GM18858 (cell line): ENCODE data around the gene SLC6A17.

Source experiments
- ATAC-seq: cut with Tn5 transposase; IDR thresholded peaks from one replicate; pipeline ENCODE4 v1.9.1; 2021; ENCODE audit not compliant: unreplicated experiment

SLC6A17 gene

GRCh38 chr1:110172001-110172400 is 21.7 kb downstream of the SLC6A17 start:
- ATAC-seq: no peak

DNA sequence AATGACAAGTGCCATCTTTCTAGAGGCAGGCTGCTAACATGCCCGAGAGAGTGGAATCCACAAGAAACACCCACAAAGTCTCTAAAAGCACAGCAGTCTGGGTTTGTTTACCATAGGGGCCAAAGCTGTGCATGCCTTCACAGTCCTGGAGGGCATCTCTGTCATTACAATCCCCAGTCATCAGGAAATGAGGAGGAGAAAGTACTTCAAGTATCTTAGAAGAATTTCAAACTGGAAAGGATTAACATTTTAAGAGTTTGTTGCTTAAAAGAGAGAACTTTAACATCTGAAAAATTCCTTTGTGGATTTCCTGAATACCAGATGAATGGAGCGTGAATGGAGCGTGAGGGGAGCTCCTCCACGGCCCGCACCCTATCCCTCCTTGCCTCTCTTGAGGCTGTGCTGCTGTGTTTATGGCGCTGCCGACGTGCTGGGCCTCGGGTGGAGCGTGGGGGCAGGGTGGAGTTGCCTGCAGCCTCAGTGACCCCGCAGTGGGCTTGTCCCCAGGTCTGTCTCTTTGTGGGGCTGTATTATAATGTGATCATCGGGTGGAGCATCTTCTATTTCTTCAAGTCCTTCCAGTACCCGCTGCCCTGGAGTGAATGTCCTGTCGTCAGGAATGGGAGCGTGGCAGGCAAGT is 23.3 kb downstream of the SLC6A17 start:
- ATAC-seq: no peak

- no peak for ATAC-seq
These were observed 24.7 kb downstream of the SLC6A17 start for GRCh38 chr1:110174961-110175360.

- no peak for ATAC-seq
These were observed 26.1 kb downstream of the SLC6A17 start for GRCh38 chr1:110176299-110176956.

- ATAC-seq: no peak
These were observed 27.5 kb downstream of the SLC6A17 start for GRCh38 chr1:110177775-110178174.

GRCh38 chr1:110183642-110184167 is 33.4 kb downstream of the SLC6A17 start:
- no peak for ATAC-seq

DNA sequence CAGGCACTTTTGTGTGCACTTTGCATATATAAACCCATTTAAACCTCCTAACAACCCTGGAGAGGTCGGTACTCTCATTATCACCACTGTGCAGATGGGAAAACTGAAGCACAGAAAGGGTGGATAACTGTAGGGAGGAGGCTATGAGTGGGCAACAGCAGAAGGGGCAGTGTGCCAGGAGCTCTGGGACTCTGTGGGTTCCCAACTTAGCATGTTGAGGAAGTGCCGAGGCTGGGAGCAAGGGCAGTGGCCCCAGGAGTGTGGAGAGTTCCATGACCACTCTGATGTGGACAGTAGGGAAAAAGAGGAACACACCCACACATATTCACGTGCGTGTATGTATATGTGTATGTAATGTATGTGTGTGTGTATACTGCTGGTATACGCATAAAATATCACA is 34.2 kb downstream of the SLC6A17 start:
- ATAC-seq: no peak

GRCh38 chr1:110185181-110185580 is 34.9 kb downstream of the SLC6A17 start:
- no peak for ATAC-seq

DNA sequence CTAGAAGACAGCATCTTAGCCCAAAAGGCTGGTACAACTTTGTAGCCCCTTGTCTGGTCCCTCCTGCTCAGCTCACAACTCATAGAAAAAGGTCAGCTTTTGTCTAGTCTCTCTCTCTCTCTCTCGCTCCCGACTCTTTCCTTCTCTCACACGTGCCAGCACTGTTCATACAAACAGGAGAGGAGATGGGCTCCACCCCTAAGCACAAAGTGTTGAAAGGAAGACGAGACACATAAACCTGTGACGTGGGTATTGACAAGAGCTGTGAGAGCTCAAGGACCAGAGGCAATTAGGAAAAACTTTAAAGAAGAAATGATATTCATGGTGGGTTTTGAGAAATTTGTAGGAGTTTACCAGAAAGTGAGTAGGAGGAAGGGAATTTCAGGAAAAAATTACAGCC is 36.3 kb downstream of the SLC6A17 start:
- ATAC-seq: no peak

GRCh38 chr1:110187139-110187890 is 37.0 kb downstream of the SLC6A17 start:
- no peak for ATAC-seq

DNA sequence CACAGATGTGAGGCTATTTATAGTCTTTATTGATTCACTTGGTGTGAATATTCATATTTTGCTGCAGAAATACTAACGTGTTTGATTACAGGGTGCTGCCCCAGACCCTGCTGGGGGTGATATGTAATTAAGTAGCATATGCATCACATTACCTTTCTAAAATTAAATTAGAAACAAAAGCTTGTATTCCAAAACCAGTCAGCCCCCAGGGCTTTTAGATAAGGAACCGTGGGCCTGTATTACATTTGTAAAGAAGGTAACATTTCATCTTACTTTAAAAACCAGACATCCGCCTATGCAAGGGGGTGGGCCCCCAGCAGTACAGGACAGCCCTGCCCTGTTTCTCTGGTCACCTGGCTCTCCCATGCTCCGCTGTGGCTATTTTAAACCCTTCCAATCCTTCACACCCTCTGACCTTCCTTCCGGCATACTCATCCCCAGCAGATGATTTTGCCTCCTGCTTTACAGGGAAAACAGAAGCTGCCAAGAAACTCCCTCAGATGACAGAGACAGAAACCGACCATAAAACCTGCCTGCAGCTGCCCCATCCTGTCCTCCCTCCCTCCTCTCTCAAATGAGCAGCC is 37.8 kb downstream of the SLC6A17 start:
- no peak for ATAC-seq

GRCh38 chr1:110189181-110189580 is 38.9 kb downstream of the SLC6A17 start:
- no peak for ATAC-seq

DNA sequence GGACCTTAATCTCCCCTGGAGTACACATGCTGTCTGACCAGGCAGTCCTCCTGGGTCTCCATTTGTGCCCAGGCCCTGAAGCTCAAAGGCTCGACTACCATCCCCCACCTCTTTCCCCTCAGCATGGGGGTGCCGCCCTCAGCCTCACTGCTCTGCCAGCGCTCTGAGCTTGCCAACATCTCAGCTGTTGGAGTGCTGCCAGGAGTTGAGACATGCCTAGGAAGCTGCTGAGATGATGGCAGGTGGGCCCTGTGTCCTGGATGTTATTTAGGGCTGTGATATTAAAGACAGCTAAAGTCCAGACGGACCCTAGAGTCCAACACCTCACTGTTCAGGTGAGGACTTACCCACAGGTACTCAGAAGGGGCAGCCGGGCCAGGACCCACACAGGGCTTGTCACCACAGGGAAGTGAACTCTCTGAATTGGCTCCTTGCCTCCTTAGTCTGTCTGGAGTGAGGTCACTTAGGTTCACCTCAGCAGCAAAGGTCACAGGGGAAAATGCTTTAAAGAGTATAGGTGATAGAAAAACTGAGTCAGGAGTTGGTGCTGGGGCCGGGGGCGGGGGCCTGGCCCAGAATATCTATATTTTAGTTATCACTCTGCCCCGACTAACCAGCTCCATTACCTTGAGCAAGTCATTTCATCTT is 40.1 kb downstream of the SLC6A17 start:
- no peak for ATAC-seq

DNA sequence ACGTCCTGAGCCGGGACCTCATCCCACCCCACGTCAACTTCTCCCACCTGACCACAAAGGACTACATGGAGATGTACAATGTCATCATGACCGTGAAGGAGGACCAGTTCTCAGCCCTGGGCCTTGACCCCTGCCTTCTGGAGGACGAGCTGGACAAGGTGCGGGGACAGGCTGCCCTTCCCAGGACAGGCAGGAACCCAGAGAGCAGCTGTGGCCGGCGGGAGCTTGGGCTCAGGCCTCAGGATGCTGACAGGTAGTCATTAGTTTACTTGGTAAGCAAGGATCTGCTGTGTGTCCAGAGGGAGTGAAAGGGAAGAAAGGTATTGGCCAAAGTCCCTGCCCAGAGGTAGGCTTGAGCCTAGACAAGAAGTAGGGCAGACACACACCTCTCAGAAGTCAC is 42.2 kb downstream of the SLC6A17 start:
- no peak for ATAC-seq

GRCh38 chr1:110195196-110195595 is 44.9 kb downstream of the SLC6A17 start:
- ATAC-seq: no peak

DNA sequence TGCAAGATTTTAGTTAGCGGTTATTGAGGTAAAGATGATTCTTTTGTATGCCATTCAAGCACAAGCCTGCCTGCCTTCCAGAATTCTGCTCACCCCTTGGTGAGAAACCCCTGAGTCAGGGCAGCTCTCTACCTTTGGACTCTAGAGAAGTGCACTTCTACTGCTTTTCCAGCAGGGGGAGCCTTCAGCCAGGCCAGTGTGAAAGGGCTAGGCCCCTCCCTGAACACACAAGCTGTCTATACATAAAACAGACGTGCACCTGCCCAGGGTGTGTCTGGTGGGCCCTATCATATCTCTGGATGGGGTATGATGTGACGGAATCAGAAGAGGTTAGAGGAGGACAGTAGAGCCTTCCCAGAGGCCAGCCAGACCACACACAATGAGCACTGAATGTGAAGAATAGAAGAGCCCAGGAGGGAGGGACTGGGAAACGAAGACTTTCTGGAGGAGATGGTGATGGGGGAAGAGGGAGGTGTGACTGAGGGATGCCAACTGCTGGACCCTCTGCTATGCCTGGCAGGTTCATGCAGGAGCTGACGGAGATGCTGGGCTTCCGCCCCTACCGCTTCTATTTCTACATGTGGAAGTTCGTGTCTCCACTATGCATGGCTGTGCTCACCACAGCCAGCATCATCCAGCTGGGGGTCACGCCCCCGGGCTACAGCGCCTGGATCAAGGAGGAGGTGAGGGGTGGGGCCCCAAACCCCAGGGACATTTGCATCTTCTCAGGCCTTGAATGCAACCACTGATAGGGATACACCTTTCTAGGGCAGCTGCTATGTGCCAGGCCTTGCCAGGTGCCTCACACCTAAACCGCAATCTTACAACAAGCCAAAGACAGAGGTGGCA is 46.8 kb downstream of the SLC6A17 start:
- ATAC-seq: no peak

GRCh38 chr1:110197905-110198629 is 47.8 kb downstream of the SLC6A17 start:
- ATAC-seq: no peak

DNA sequence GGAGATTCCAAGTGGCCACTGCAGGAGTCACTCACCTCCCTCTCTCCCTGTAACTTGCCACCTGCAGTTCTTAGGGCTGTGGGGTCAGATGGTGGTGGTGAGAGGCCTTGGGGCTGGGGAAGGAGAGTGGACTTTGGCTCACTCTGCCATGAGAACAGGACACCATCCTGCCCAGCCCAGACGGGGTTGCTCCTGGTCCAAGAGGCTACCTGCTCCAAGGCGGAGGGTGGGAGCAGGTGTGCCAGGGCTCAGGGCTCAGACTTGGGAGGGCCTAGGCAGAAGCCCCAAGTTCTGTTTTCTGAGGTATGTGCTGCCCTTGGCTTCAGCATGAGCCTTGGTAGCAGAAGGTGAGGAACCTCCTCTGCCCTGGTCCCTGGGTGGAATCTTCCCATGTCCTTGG is 48.5 kb downstream of the SLC6A17 start:
- no peak for ATAC-seq

DNA sequence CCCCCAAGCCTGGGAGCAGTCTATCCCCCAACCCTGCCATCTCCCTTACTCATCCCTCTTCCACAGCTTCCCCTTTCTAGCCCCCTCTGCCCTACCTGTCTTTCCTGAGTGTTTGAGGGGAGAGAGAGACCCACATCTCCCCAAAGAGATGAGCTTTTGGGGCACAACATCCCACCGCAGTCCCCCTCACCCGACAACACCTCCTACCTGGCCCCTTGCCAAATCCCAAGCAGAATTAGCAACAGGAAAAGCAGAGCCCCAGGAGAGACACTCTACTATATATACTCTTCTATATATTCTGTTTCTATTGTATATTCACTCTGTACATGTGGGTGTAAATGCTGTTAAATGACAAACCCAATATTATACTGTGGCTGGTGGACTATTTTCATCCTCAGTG is 49.9 kb downstream of the SLC6A17 start:
- no peak for ATAC-seq

DNA sequence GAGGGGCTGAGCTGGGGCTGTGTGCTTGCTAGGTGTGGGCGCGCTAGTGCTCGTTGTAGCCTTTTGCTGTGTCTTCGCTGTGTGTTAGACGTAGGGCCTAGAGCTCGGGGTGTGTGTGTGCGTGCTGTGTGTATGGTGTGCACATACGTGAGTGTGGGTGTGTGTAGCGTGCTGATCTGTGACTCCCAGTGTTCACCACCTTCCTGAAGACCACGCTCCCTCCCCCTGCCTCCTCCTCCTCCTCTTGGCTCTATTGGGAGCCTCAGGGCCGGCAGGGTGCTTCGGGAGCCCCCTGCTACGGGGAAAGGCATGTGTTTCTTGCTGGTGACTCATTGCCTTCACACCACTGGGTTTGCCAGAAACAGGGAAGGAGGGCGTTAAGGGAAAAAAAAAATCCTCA is 50.4 kb downstream of the SLC6A17 start:
- ATAC-seq: no peak
